Fibroblast of mammary gland (primary cell): ENCODE data around the gene F2RL2.

Source experiments
- DNase-seq: peaks from one replicate; pipeline ENCODE4 v3.0.0-alpha.2; 2010; ENCODE audit warnings: low read depth
- H3K4me3 ChIP-seq: 2 replicates; pipeline ENCODE4 v1.5.1; 2011; ENCODE audit warnings: low read depth, mild to moderate bottlenecking, low read length, moderate library complexity; ENCODE audit not compliant: control insufficient read depth
- CTCF ChIP-seq: conservative IDR thresholded peaks from 2 replicates; pipeline ENCODE4 v1.5.1; 2011; ENCODE audit warnings: low read depth, low read length, inconsistent platforms; ENCODE audit not compliant: control insufficient read depth, insufficient read depth

F2RL2 gene

GRCh38 chr5:76582230-76583162 lies 40.7 kb downstream of the F2RL2 start:
- TF ChIP-seq CTCF, result no peak
- no peak for DNase-seq
- H3K4me3 ChIP-seq, result no peak overlapping the region

- TF ChIP-seq CTCF, result no peak
These were observed 42.2 kb downstream of the F2RL2 start for GRCh38 chr5:76580981-76581380.

GRCh38 chr5:76579166-76579937 lies 43.9 kb downstream of the F2RL2 start:
- H3K4me3 ChIP-seq, result no peak overlapping the region
- TF ChIP-seq CTCF, result no peak
- DNase-seq, result peak; percentile 58

More at GRCh38 chr5:76580981-76581380, 42.2 kb downstream of the F2RL2 start:
- H3K4me3 ChIP-seq, result no peak overlapping the region
- no peak for DNase-seq

- H3K4me3 ChIP-seq, result no peak overlapping the region
- DNase-seq, result no peak
- TF ChIP-seq CTCF, result no peak
These were observed 46.2 kb downstream of the F2RL2 start for GRCh38 chr5:76576996-76577395.

- TF ChIP-seq CTCF, result no peak
- no peak for DNase-seq
- H3K4me3 ChIP-seq, result no peak overlapping the region
These were observed 46.8 kb downstream of the F2RL2 start for GRCh38 chr5:76576450-76576849.

GRCh38 chr5:76571559-76571958 lies 51.6 kb downstream of the F2RL2 start:
- TF ChIP-seq CTCF, result peak; percentile 8
- H3K4me3 ChIP-seq, result no peak overlapping the region
- DNase-seq, result no peak
